ENCODE measurements around the gene DAGLA.

The DAGLA gene

GRCh38 chr11:61718046-61718531 is 37.9 kb downstream of the DAGLA start:
- peak overlapping the region; percentile 31 for H3K4me3 ChIP-seq (ENCODE audit: control insufficient read depth, low read depth, low read length)
- DNase-seq (ENCODE audit: low read depth), result no peak
- TF ChIP-seq, protein P1, sequence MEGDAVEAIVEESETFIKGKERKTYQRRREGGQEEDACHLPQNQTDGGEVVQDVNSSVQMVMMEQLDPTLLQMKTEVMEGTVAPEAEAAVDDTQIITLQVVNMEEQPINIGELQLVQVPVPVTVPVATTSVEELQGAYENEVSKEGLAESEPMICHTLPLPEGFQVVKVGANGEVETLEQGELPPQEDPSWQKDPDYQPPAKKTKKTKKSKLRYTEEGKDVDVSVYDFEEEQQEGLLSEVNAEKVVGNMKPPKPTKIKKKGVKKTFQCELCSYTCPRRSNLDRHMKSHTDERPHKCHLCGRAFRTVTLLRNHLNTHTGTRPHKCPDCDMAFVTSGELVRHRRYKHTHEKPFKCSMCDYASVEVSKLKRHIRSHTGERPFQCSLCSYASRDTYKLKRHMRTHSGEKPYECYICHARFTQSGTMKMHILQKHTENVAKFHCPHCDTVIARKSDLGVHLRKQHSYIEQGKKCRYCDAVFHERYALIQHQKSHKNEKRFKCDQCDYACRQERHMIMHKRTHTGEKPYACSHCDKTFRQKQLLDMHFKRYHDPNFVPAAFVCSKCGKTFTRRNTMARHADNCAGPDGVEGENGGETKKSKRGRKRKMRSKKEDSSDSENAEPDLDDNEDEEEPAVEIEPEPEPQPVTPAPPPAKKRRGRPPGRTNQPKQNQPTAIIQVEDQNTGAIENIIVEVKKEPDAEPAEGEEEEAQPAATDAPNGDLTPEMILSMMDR (conservative IDR thresholded peaks at IDR 0.05; ENCODE audit: control insufficient read depth, insufficient read depth, low read depth, low read length), result no peak

GRCh38 chr11:61718621-61719302 is 38.6 kb downstream of the DAGLA start:
- H3K4me3 ChIP-seq (ENCODE audit: control insufficient read depth, low read depth, low read length), result peak overlapping the region; percentile 31
- peak; percentile 51 for DNase-seq (ENCODE audit: low read depth)
- TF ChIP-seq, protein P1 (conservative IDR thresholded peaks at IDR 0.05; ENCODE audit: control insufficient read depth, insufficient read depth, low read depth, low read length), result no peak

GRCh38 chr11:61719978-61720377 is 39.8 kb downstream of the DAGLA start:
- no peak for DNase-seq (ENCODE audit: low read depth)
- H3K4me3 ChIP-seq (ENCODE audit: control insufficient read depth, low read depth, low read length), result no peak overlapping the region
- TF ChIP-seq, protein P1 (conservative IDR thresholded peaks at IDR 0.05; ENCODE audit: control insufficient read depth, insufficient read depth, low read depth, low read length), result no peak

- H3K4me3 ChIP-seq (ENCODE audit: control insufficient read depth, low read depth, low read length), result no peak overlapping the region
- TF ChIP-seq, protein P1 (conservative IDR thresholded peaks at IDR 0.05; ENCODE audit: control insufficient read depth, insufficient read depth, low read depth, low read length), result no peak
- no peak for DNase-seq (ENCODE audit: low read depth)
Measured at GRCh38 chr11:61720597-61720996, 40.4 kb downstream of the DAGLA start.

DNA sequence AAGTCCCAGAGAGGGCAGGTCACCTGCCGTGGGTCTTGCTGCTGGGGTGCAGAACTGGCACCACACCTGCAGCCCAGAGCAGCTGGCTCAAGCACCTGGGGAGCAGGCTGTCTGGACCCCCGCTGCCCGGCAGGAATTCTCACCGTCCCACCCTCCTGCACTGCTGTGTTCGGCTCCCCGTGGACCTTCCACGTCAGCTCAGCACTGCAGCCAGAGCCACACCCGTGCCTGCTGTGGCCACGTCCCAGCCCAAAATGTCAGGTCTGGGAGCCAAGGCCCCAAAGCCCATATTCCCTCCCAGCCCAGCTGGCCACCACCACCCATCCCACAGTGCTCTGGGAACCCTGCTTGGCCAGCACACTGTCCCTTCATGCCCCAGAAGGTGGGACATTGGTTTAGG is 44.2 kb downstream of the DAGLA start:
- TF ChIP-seq, protein P1 (conservative IDR thresholded peaks at IDR 0.05; ENCODE audit: control insufficient read depth, insufficient read depth, low read depth, low read length), result no peak
- DNase-seq (ENCODE audit: low read depth), result no peak
- no peak overlapping the region for H3K4me3 ChIP-seq (ENCODE audit: control insufficient read depth, low read depth, low read length)

DNA sequence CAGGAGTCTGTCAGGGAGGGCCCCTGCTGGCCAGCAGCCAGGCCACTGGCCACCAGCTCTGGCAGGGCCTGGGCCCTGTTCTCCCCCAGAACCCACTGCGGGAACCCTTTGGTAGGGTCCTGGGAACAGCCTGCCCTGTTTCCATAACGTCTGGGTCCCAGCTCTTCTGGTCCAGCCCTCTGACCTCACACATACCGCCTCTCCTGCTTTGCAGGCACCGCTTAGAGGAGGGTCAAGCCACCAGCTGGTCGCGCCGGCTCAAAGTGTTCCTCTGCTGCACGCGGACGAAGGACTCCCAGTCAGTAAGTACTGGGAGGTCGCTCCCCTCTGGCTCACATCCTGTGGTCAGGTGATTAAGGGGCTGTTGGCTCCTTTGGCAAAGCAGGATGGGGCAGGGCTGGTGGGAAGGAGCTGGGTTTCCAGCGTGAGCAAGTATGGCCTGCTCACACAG is 45.6 kb downstream of the DAGLA start:
- H3K4me3 ChIP-seq (ENCODE audit: control insufficient read depth, low read depth, low read length), result no peak overlapping the region
- TF ChIP-seq, protein P1 (conservative IDR thresholded peaks at IDR 0.05; ENCODE audit: control insufficient read depth, insufficient read depth, low read depth, low read length), result no peak
- DNase-seq (ENCODE audit: low read depth), result peak; percentile 77
